ENCODE measurements around the gene RBL2.
"Not testable (repeated sequence)": the region's sequence is repeated elsewhere in the genome, so short reads cannot be mapped to it uniquely, and the experiment has no call there.

Gene RBL2

GRCh38 chr16:53539759-53540718, 105.8 kb downstream of the RBL2 start:
- not testable (repeated sequence) for DNase-seq
